ENCODE data around the gene ATP2C2.

DNA sequence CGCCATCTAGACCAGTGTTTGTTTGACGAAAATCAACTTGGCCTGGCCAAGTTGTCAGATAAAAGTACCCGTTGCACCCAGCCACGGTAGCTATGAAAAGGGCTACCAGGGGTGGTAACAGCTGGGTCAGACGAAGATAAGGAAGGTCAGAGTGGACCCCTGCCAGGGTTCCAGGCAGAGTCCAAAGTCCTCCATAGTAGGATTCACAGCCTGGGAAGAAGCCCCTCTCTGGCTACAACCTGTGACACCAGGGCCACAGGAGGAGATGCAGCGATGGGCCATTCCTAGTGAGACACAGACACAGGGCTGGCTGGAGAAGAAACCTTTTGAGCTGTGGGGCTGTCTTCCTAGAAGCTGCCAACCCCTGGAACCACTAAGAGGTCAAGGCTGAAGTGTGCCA lies 96.8 kb downstream of the ATP2C2 start:
- no peak for TF ChIP-seq POLR2AphosphoS5 (IDR thresholded peaks at IDR 0.05; ENCODE audit: borderline replicate concordance, low read depth, low read length)
- TF ChIP-seq EZH2 (IDR thresholded peaks at IDR 0.05), result no peak
